ENCODE data around the gene FCRL6. TPM values are rescaled to one million over a fixed set of nuclear protein-coding genes. Genes with fewer than 3 reads are reported as not detected.

The FCRL6 gene
- total RNA-seq, 1 donor from 2014 or later, result 0.33 TPM

GRCh38 chr1:159815926-159816325 lies 13.8 kb downstream of the FCRL6 start:
- Histone ChIP-seq H3K4me1 (no peaks in the 10 kb centered on the region), H3K9me3 (replicated peaks) (no peaks in the 10 kb centered on the region), H3K4me3 (no peak overlapping the region), H3K36me3 (no peaks in the 10 kb centered on the region), H3K27ac (replicated peaks) (no peak overlapping the region), H3K27me3 (ENCODE audit: low read depth) (peaks cover 1% of the 10 kb centered on the region)
- DNase-seq, result no peak
- TF ChIP-seq CTCF (IDR thresholded peaks at IDR 0.05; ENCODE audit: borderline replicate concordance), result no peak
- intact Hi-C loops (cut with micrococcal nuclease), result no loop called here

GRCh38 chr1:159817276-159818041 lies 15.3 kb downstream of the FCRL6 start:
- Histone ChIP-seq H3K36me3 (no peaks in the 10 kb centered on the region), H3K4me1 (no peaks in the 10 kb centered on the region), H3K27ac (replicated peaks) (no peak overlapping the region), H3K4me3 (no peak overlapping the region), H3K27me3 (ENCODE audit: low read depth) (peaks cover 17% of the 10 kb centered on the region), H3K9me3 (replicated peaks) (no peaks in the 10 kb centered on the region)
- intact Hi-C loops (cut with micrococcal nuclease), result no loop called here
- DNase-seq, result no peak
- no peak for TF ChIP-seq CTCF (IDR thresholded peaks at IDR 0.05; ENCODE audit: borderline replicate concordance)

DNA sequence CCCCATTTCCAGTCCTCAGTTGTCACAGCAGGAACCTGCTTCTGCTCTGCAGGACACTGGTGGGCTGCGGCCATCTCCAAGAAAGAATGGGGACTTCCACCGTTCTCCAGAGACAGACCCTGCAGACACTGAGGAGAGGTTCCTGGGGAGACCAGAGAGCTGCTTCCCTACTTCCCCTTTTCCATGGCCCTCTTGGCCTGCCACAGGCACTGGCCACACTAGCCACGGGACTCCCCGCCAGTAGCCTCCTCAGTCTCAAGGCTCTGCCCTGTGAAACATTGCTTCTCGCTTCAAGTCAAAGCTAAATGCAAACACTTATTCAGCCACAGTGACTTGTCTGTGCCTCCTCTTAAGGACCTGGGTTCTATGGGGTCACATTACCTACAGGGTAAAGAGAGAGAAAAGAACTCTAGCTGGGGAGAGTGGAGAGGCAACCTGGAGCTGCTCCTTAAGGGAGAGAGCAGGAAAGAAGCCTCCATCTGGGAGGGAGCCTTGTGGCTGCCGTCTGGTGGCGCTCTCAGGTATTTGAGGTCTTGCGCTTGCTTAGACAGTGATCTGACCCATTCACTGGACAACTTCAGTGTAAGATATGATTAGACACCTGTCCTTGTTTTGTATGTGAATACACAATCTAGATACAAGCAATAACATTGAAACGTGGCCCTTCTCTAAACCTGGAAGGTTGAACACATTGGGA lies 19.2 kb downstream of the FCRL6 start:
- no peak for TF ChIP-seq CTCF (IDR thresholded peaks at IDR 0.05; ENCODE audit: borderline replicate concordance)
- no peaks in the 10 kb centered on the region for H3K36me3 ChIP-seq
- H3K4me1 ChIP-seq, result no peaks in the 10 kb centered on the region
- no peak overlapping the region for H3K4me3 ChIP-seq
- no peak overlapping the region for H3K27ac ChIP-seq (replicated peaks)
- no peak for DNase-seq
- H3K27me3 ChIP-seq (ENCODE audit: low read depth), result peaks cover 35% of the 10 kb centered on the region
- intact Hi-C loops (cut with micrococcal nuclease), result no loop called here
- no peaks in the 10 kb centered on the region for H3K9me3 ChIP-seq (replicated peaks)

DNA sequence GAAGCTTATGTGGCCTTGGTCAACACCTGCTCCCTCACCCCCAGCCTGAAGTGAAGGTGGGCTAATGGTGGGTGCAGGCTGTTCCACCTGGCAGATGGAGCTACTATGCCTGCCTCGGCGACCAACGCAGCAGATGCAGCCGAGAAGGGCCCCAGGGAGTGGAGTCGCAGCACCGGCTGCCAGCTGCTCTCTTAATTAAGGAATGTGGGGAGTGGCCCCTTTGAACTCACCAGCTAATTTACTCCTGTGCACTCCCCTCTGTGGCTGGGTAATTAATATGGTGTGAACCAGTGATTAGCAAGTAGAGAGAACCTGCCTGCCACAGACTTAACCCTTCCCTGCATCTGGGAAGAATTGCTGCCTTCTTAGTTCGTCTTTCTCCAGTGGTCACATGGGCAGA lies 21.2 kb downstream of the FCRL6 start:
- Histone ChIP-seq H3K9me3 (replicated peaks) (no peaks in the 10 kb centered on the region), H3K27ac (replicated peaks) (no peak overlapping the region)

GRCh38 chr1:159825564-159825963 lies 23.4 kb downstream of the FCRL6 start:
- intact Hi-C loops (cut with micrococcal nuclease), result no loop called here
- H3K4me1 ChIP-seq, result peaks cover 8% of the 10 kb centered on the region
- H3K4me3 ChIP-seq, result no peak overlapping the region
- peaks cover 35% of the 10 kb centered on the region for H3K27me3 ChIP-seq (ENCODE audit: low read depth)
- no peak for DNase-seq
- H3K9me3 ChIP-seq (replicated peaks), result no peaks in the 10 kb centered on the region
- H3K36me3 ChIP-seq, result no peaks in the 10 kb centered on the region
- TF ChIP-seq CTCF (IDR thresholded peaks at IDR 0.05; ENCODE audit: borderline replicate concordance), result no peak
- H3K27ac ChIP-seq (replicated peaks), result no peak overlapping the region

More for the DNA sequence above, 21.2 kb downstream of the FCRL6 start:
- intact Hi-C loops (cut with micrococcal nuclease), result no loop called here
- no peaks in the 10 kb centered on the region for H3K36me3 ChIP-seq
- no peak for TF ChIP-seq CTCF (IDR thresholded peaks at IDR 0.05; ENCODE audit: borderline replicate concordance)
- DNase-seq, result no peak
- no peak overlapping the region for H3K4me3 ChIP-seq
- H3K27me3 ChIP-seq (ENCODE audit: low read depth), result peaks cover 35% of the 10 kb centered on the region
- H3K4me1 ChIP-seq, result no peaks in the 10 kb centered on the region
